SK-N-MC (cell line): Measurements from ENCODE around the gene EVX1.

Source experiments
- EZH2 ChIP-seq: fragments of 200-600 bp; sonication (generic); IDR thresholded peaks from one replicate; pipeline ENCODE4 v1.6.1; 2017; ENCODE audit warnings: antibody characterized with exemption
- POLR2AphosphoS5 ChIP-seq: IDR thresholded peaks from 2 replicates; pipeline ENCODE4 v1.6.1; 2012; ENCODE audit warnings: mild to moderate bottlenecking, low read depth, low read length, borderline replicate concordance

DNA sequence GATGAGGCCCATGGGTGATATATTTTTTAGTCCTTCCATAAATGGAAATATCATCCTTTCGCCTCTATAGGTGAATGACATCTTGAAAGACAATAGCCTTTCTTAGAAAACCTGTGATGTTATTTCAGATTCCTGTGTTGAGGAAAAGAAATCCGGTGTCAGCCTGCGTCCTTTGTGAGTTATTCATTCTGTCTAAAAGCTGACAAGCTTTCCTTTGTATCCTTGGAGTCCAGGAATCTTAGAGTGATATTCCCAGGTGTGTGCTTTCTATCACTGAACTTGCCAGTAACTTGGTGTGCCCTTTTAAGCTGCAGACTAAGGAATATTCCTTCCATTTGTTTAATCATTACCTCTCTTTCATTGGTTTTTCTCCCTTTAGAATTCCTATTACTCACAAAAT lies 41.0 kb downstream of the EVX1 start:
- TF ChIP-seq EZH2 (no peak), POLR2AphosphoS5 (no peak)
